Osteoblast (primary cell): ENCODE measurements around the gene TNIP2. TPM values are rescaled to one million over a fixed set of nuclear protein-coding genes. Genes with fewer than 3 reads are reported as not detected.

ENCODE experiments used
- DNase-seq: peaks from one replicate; pipeline ENCODE4 v3.0.0; 2011; ENCODE audit warnings: low spot score, mixed read lengths; ENCODE audit not compliant: insufficient read length; ENCODE audit errors: missing footprints
- H2AFZ ChIP-seq: 2 replicates; pipeline ENCODE4 v1.6.0; 2011; ENCODE audit warnings: mild to moderate bottlenecking, low read length
- H3K27ac ChIP-seq: 2 replicates; pipeline ENCODE4 v1.5.1; 2011; ENCODE audit warnings: mild to moderate bottlenecking, low read depth, low read length, moderate library complexity
- H3K27me3 ChIP-seq: 2 replicates; pipeline ENCODE4 v1.6.0; 2012; ENCODE audit warnings: mild to moderate bottlenecking, control low read depth, inconsistent platforms, low read length, moderate library complexity; ENCODE audit not compliant: insufficient read depth
- H3K36me3 ChIP-seq: 2 replicates; pipeline ENCODE4 v1.5.1; 2011; ENCODE audit warnings: mild to moderate bottlenecking, low read length, control low read depth, moderate library complexity; ENCODE audit not compliant: insufficient read depth
- H3K4me1 ChIP-seq: 2 replicates; pipeline ENCODE4 v1.5.1; 2011; ENCODE audit warnings: mild to moderate bottlenecking, low read length, control low read depth, moderate library complexity; ENCODE audit not compliant: insufficient read depth
- H3K4me2 ChIP-seq: 2 replicates; pipeline ENCODE4 v1.6.0; 2011; ENCODE audit warnings: mild to moderate bottlenecking, low read length; ENCODE audit not compliant: insufficient read depth
- H3K4me3 ChIP-seq: fragments of 200-600 bp; sonication (generic); 3 replicates; pipeline ENCODE4 v1.5.1; 2012; ENCODE audit warnings: mild to moderate bottlenecking, low read length, inconsistent platforms; ENCODE audit not compliant: insufficient read depth
- H3K79me2 ChIP-seq: 2 replicates; pipeline ENCODE4 v1.6.0; 2012; ENCODE audit warnings: mild to moderate bottlenecking, low read length, control low read depth, inconsistent platforms; ENCODE audit not compliant: insufficient read depth
- H3K9me3 ChIP-seq: 2 replicates; pipeline ENCODE4 v1.5.1; 2011; ENCODE audit warnings: low read depth, low read length, control low read depth
- H4K20me1 ChIP-seq: 2 replicates; pipeline ENCODE4 v1.6.0; 2012; ENCODE audit warnings: mild to moderate bottlenecking, low read length, control low read depth; ENCODE audit not compliant: insufficient read depth
- CTCF ChIP-seq: IDR thresholded peaks from 2 replicates; pipeline ENCODE4 v1.5.1; 2011; ENCODE audit warnings: mild to moderate bottlenecking, low read depth, low read length, moderate library complexity; ENCODE audit errors: extremely low read depth
- total RNA-seq: library from RNA; depleted of rRNA; stranded (reverse); fragments of >200 nt; gene quantifications from 2 replicates; pipeline ENCODE4 v1.2.3, GENCODE V29; 2012

The TNIP2 gene
- total RNA-seq, 1 donor, result 44.9 TPM

GRCh38 chr4:2691952-2692435 is 64.1 kb downstream of the TNIP2 start:
- H3K27me3 ChIP-seq, result no peaks in the 10 kb centered on the region
- TF ChIP-seq CTCF, result no peak
- no peak for DNase-seq
- H3K4me2 ChIP-seq, result no peak overlapping the region
- no peaks in the 10 kb centered on the region for H3K4me1 ChIP-seq
- H2AFZ ChIP-seq, result no peak overlapping the region
- H3K27ac ChIP-seq, result no peak overlapping the region
- peaks cover 9% of the 10 kb centered on the region for H3K79me2 ChIP-seq
- H4K20me1 ChIP-seq, result peaks cover 10% of the 10 kb centered on the region
- no peak overlapping the region for H3K4me3 ChIP-seq
- H3K36me3 ChIP-seq, result peaks cover 71% of the 10 kb centered on the region
- H3K9me3 ChIP-seq, result no peaks in the 10 kb centered on the region

Other genes starting within 250 kb of the TNIP2 start
- 22.4 and 23.2 TPM in 2 replicates for gene FAM193A, start 219.7 kb downstream of the TNIP2 start, total RNA-seq
- gene SH3BP2, start 36.7 kb upstream of the TNIP2 start, total RNA-seq, result 26.4 and 28.0 TPM in 2 replicates
- gene ADD1, start 87.5 kb upstream of the TNIP2 start, total RNA-seq, result 200 and 204 TPM in 2 replicates
- gene NOP14, start 207.1 kb upstream of the TNIP2 start, total RNA-seq, result 24.2 and 30.0 TPM in 2 replicates
- 7.4 and 7.6 TPM in 2 replicates for gene GRK4, start 207.2 kb upstream of the TNIP2 start, total RNA-seq